Activated CD8-positive, alpha-beta memory T cell treated with anti-CD3 and anti-CD28 coated beads for 24 hours (primary cell): ENCODE results near the gene BIRC6.
"Not testable (repeated sequence)": the region's sequence is repeated elsewhere in the genome, so short reads cannot be mapped to it uniquely, and the experiment has no call there.

Experiments used
- DNase-seq: peaks from one replicate; pipeline ENCODE4 v3.0.0-alpha.2; 2020

The BIRC6 gene

GRCh38 chr2:32623311-32623706 is 266.5 kb downstream of the BIRC6 start:
- DNase-seq, result no peak

GRCh38 chr2:32624812-32625211 is 268.0 kb downstream of the BIRC6 start:
- no peak for DNase-seq

DNA sequence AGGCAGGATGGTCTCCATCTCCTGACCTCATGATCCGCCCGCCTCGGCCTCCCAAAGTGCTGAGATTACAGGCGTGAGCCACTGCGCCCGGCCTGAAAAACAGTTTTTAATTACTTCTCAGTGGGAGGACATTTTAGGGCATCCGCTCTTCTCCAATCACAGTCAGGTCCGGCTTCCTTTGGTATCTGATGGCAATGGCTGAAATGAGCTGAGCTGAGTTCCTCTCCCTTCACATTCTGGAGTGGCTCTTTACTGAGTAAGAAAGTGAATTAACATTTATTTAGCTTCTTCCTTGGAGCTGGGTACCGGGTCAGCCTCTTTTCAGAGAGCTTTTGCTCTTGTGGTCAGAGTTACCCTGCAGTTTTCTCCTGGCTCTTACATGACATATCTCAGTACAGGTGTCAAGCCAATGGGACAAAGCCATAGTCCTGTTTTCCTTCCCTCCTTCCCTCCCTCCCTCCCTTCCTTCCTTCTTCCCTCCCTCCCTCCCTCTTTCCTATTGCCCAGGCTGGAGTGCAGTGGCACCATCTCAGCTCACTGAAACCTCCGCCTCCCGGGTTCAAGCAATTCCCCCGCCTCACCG is 269.9 kb downstream of the BIRC6 start:
- no peak for DNase-seq

DNA sequence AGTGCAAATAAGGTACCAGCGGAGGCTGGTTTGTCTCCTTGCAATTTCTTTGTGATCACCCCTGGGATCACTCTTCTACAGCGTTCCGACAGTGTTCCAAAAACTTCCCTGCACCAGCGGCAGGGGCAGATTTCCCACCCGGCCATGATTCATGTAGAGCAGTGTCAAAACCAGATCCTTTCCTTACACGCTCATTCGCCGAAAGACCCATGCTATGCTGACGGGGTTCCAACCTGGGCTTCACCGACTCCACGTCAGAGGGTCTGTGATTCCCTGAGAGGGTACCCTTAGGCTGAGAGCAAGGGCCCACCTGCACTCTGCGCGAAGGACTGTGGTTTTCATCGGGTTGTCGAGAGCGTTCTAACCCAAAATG is 270.6 kb downstream of the BIRC6 start:
- no peak for DNase-seq

- peak; percentile 99 for DNase-seq
Measured at GRCh38 chr2:32627814-32628579, 271.2 kb downstream of the BIRC6 start, which contains the start of gene TTC27. Gene TTC27 (plus strand): TSS chr2:32628050. CDS start chr2:32628293, 243 bp downstream.

DNA sequence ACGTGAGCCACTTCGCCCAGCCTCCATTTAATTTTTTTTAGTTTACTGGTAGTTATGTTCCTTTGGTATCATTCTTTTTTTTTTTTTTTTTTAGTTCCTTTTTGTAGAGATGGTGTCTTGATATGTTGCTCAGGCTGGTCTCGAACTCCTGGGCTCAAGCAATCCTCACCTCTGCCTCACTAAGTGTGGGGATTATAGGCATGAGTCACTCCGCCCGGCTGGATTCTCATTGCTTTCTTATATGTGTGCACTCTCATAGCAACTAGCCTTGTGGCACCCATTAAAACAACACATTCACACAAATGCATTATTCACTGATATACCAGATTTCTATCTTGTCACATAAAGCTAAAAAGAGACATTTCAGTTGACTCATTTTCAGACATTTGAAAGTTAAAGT is 275.3 kb downstream of the BIRC6 start:
- no peak for DNase-seq

- DNase-seq, result no peak
Measured at GRCh38 chr2:32633040-32633439, 276.2 kb downstream of the BIRC6 start.

DNA sequence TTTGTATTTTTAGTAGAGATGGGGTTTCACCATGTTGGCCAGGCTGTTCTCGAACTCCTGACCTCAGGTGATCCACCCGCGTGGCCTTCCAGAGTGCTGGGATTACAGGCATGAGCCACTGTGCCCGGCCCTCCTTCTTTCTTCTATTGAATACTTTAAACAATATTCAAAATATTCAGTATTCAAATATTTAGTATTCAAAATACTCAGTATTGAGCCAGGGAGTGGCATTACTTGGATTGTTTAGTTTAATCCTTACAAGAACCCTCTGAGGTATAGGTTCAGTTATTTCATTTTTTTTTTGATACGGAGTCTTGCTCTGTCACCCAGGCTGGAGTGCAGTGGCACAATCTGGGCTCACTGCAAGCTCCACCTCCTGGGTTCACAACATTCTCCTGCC is 281.7 kb downstream of the BIRC6 start:
- DNase-seq, result not testable (repeated sequence)

DNA sequence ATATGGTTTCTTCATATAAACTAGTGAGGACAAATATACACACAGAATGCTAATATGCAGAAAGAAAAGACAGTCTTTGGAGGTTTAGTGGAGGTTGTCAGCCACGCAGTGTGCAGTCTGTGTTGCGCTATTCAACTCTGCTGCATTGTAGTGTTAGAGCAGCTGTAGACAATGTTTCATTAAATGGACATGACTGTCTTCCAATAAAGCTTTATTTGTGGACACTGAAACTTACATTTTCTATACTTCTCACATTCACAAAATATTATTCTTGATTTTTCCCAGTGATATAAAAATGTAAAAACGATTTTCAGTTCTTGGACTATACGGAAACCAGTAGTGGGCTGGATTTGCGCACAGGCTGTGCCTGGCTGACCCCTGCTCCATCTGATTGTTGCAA is 284.4 kb downstream of the BIRC6 start:
- DNase-seq, result no peak

DNA sequence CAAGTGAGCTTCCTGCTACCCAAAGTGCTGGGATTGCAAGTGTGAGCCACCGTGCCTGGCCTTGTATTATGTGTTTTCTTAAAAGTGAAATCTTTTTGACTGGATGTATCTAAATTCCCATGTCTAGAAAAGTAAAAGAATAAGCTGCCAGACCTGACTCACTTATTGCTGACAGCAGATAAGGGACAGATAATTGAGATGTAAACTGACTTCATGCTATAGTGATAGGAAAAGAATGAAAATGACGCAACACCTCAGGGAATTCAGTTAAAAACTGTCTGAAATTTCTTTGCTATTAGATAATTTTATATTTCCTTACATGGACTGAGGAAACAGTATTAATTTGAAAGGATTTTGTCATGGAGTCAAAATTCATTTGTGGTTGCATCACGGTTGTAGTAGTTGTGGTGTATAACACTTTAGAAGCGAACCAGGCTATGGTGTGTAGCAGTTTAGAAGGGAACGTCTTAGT is 290.4 kb downstream of the BIRC6 start:
- no peak for DNase-seq

DNA sequence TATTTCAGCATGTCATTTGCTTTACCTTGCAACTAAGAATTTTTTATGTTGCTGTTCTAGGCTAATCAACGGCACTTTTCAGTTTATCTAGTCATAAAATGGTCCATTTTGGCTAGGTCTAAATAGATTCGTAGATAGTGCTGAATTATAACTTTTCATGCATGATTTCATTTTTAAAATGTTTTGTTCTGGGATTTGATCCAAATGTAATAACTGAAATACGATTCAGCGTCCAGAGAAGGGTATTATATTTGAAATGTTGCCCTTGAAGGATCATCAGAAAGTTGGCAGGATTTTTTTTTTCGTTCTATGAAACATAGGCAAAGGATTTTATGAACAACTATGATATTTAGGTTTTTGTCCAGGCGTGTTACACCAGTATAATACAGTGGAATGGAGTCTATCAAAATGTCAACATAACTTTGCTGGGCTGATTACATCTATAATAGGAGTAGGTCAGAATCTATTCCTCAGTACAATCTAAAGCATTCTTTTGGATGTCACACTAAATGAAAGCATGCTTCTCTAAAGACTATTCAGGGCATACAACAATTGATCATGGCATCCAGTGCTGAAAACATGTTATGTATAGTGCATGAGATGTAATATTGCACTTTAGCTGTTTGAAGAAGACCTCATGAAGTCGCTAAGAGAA is 295.9 kb downstream of the BIRC6 start:
- DNase-seq, result no peak

DNA sequence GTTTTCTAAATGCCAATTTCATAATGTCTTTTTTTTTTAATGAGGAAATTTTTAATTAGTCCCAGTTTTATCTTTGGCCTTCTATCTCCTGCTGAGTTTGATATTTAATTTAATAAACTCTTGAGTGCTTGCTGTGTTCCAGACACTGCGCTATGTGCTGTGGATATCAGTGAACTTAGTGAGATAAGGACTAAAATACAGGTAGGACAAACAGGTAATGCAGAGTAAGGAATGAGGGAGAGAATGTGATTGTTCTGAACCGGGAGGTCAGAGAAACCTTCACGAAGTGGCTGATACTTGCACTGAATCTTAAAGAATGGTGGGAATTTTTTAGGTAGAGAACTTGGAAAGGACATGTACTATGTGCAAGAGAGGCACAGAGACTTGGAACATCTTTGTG is 299.2 kb downstream of the BIRC6 start:
- no peak for DNase-seq

DNA sequence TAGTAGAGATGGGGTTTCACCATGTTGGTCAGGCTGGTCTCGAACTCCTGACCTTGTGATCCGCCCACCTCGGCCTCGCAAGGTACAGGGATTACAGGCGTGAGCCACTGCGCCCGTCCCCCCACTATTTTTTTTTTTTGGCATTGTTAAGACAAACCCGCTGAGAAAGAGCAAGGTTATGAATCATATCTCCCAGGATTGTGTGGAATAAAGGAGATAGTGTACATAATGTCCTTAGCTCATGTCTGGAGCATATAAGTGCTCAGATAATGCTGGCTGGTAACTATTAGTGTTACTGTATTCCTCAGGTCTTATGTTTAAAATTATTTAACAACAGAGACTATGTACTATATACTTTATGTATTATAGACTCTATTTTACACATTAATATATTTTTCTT is 307.0 kb downstream of the BIRC6 start:
- no peak for DNase-seq

GRCh38 chr2:32666704-32667103 is 309.9 kb downstream of the BIRC6 start:
- DNase-seq, result no peak

DNA sequence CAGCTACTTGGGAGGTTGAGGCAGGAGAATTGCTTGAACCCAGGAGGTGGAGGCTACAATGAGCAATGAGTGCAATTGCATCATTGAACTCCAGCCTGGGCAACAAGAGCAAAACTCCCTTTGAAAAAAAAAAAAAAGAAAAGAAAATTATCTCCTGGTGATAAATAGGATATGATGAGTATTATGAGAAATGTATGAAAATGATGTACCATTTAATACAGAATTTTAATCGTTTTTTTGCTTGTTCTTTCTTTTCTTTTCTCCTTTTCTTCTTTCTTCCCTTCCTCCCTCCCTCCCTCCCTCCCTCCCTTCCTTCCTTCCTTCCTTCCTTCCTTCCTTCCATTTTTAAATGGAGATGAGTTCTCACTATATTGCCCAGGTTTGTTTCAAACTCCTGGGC is 311.4 kb downstream of the BIRC6 start:
- DNase-seq, result no peak
